HG02571 (cell line): Measurements from ENCODE around the gene ANKS1B.
A peak's percentile ranks its signal among the peaks of the same experiment; 100 is the strongest.

Experiments used
- ATAC-seq: cut with Tn5 transposase; IDR thresholded peaks from one replicate; pipeline ENCODE4 v1.9.1; 2021; ENCODE audit warnings: mild to moderate bottlenecking, moderate library complexity; ENCODE audit not compliant: unreplicated experiment

The ANKS1B gene

DNA sequence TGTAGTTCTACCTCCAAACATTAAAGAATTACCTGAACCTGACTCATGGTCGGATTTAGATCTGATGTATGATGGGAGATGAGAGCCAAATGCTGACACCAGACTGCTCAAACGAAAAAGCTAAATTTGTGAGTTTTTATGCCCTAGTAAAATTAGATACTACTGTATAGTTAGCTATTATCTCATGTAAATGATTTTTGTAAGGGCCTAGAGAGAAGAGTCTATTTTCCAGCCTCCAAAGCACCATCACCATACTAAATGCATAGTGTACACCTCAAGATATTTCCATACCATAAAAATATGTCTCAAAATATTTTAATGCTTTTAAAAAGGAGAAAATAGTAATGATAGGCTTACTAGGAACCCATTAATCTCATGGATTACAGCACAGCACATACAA, 18.3 kb downstream of the ANKS1B start:
- ATAC-seq = no peak

- ATAC-seq = no peak
These were observed 24.4 kb downstream of the ANKS1B start for GRCh38 chr12:99960311-99960710.

- ATAC-seq = no peak
These were observed 25.1 kb downstream of the ANKS1B start for GRCh38 chr12:99959549-99960170.

GRCh38 chr12:99957866-99958466, 26.8 kb downstream of the ANKS1B start:
- no peak for ATAC-seq

GRCh38 chr12:99954724-99955123, 30.0 kb downstream of the ANKS1B start:
- no peak for ATAC-seq

GRCh38 chr12:99948370-99948769, 36.4 kb downstream of the ANKS1B start:
- no peak for ATAC-seq

- ATAC-seq = no peak
These were observed 38.6 kb downstream of the ANKS1B start for GRCh38 chr12:99946131-99946530.

DNA sequence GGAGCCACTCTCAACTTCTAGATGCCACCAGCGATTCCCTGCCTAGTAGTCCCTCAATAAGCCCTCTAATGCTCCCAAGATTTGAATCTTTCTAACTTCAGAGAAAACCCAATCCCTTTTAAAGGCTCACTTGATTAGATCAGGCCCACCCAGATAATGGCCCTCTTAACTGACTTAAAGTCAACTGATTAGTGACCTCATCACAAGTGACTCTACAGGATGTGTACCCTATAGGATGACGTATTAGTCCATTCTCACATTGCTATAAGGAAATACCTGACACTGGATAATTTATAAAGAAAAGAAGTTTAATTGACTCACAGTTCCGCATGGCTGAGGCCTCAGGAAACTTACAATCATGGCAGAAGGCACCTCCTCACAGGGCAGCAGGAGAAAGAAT, 49.1 kb downstream of the ANKS1B start:
- no peak for ATAC-seq

DNA sequence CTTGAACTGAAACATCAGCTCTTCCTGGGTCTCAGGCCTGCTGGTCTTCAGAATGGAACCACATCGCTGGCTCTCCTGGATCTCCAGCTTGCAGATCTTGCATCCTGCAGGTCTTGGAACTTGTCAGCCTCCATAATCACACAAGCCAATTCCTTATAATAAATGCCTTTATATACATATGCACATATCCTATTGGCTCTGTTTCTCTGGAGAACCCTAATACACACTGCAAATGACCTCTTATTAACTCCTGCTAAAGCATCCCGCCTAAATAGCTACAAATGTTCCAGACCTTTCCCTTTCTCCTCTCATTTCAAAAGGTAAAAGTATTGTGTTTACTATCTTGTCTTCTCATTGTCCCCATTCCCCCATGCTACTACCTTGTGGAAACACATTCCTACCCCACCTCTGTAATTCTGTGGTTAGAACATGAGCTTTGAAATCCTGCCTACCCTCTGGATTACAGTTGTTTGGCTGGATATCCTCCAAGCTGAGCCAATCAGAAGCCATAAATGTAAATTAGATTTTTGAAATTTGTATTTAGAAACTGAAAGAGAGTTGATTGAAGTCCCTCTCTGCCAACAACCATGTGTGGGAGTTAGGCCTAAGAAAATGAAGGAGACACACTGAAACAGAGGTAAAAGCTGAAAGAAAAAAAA, 58.1 kb downstream of the ANKS1B start:
- no peak for ATAC-seq

DNA sequence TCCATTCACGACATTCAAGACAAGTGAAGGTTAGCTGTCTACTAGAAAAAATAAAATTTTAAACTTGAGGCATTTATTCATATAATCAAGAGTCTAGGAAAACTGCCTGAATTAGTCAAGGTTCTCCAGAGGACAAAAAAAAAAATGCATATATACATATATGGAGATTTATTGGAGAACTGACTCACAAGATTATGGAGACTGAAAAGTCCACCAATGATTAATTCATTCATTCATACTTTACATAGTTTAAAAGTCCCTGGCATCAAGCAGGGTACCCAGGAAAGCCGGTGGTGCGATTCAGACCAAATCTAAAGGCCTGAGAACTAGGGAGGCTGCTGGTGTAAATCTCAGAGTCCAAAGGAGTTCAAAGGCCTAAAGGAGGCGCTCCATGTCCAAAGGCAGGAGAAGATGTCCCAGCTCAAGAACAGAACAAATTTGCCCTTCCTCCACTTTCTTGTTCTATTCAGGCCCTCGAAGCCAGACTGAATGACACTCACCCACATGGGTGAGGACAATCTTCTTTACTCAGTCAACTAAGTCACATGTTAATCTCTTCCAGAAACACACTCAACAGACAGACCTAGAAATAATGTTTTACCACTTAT, 64.3 kb downstream of the ANKS1B start:
- no peak for ATAC-seq

GRCh38 chr12:99917711-99918402, 66.9 kb downstream of the ANKS1B start:
- ATAC-seq = no peak

DNA sequence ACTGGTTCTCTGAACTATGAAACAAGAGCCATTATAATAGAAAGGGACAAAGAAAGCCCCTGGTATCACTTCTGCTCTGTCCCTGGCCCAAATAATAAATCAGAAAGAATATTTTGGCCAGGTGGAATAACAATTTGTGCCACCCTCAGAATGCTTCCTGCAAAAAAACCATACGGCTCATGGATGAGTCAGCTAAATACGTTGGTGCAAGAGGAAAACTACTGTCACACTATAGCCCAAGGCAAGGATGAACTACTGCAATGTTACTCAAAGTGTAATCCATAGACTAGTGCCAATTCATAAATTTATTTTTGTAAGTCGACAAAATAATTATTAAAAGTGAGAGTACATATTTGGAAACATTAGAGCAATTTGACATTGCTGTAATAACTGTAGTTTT, 68.2 kb downstream of the ANKS1B start:
- no peak for ATAC-seq

DNA sequence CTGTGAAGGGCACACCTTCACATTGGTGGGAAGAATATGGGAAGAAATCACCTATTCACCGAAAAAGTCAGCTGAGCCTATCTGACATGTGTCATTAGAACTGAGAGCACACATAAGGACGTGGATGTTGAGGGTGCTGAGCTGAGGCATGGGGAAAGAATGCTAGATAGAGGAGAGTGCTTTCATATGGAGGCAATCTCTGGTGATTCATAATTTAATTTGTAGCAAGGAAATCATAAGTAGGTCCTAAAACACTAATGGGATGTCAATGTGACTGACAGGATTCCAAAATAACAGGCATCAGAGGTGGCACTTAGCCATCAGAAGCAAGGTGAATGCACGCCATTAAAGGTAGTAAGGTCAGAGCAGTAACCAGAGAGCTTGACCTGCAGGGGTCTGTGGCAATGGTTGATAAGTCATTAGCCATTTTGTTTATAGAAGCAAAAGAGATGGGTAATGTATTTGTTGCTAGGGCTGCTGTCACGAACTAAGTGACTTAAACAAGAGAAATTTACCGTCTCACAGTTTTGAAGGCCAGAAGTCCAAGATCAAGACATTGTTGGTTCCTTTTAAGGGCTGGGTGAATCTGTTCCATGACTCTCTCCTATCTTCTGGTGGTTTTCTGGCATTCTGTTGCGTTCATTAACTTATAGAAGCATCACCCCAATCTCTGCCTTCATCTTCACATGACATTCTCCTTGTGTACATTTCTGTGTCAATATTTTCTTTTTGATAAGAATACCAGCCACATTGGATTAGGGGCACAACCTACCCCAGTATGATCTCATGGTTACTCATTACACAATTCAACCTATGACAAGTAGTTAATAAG, 69.3 kb downstream of the ANKS1B start:
- no peak for ATAC-seq

DNA sequence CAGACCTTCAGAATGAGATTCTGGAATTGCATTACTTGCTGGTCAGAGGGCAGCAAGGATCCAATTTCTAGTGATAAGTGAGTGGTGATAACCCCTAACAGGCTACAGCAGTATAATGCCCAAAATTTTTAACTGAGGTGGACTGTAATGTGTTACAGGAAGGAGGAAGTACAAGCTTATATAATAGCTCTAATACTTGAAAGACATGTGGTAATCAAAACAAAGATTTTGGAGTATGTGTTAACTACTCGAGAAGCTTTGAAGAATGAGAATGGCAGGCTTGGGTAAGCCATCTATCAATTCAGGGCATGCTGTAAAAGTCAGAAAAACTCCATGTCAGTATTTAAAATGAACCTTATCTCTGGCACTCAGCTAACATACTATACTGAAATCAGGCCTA, 70.5 kb downstream of the ANKS1B start:
- no peak for ATAC-seq

DNA sequence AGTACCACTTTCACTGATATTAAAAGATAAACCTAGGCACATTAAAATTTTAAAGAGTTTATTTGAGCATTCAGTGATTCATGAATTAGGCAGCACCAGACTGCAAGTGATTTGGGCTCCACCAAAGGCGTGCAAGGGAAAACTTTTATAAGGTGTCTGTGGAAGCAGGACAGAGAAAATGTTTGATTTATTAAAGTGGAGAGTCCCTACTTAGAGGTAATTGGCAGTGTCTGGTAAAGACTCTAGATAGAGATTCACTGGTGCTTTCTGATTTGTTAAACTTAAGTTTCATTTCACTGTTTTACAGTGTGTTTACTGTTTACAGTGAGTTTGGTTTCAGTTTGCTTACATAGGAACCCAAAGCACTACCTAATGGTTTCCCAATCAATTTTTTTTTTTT, 72.8 kb downstream of the ANKS1B start:
- ATAC-seq = peak; percentile 90

DNA sequence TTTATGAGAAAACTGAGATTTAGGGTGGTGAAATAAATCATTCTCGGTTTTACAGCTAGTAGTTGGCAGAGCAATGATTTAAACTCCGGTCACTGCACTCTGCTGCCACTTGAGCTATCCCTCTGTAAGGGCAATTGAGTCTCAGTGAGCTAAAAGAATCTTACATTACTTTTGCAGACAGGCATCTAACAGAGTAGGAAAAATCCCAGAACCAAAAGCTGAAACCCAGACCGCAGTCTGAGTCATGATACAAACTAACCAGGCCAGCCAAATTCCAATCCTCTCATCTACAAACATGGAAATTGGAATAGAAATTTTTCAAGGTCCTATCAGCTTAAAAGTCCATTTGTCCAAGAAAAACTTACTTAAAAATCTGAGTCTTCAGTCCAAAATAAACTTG, 73.7 kb downstream of the ANKS1B start:
- ATAC-seq = no peak

DNA sequence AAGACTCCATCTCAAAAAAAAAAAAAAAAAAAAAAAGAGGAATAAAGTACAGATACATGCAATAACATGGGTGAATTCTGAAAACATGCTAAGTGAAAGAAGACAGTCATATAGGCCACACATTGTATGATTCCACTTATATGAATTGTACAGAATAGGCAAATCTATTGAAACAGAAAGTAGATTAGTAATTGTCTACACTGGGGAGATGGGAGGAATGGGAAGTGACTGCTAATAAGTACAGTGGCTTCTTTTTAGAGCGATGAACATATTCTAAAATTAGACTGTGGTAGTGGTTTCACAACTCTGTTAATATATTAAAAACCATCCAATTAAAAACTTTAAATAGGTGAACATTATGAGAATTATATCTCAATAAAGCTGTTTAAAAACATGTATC, 74.4 kb downstream of the ANKS1B start:
- no peak for ATAC-seq

- ATAC-seq = no peak
These were observed 77.8 kb downstream of the ANKS1B start for GRCh38 chr12:99906786-99907579.

GRCh38 chr12:99901181-99901580, 83.6 kb downstream of the ANKS1B start:
- no peak for ATAC-seq

GRCh38 chr12:99898645-99899044, 86.1 kb downstream of the ANKS1B start:
- ATAC-seq = no peak
